ENCODE measurements around the gene SLC2A13. TPM values are rescaled to one million over a fixed set of nuclear protein-coding genes. Genes with fewer than 3 reads are reported as not detected.
"Not testable (repeated sequence)": the region's sequence is repeated elsewhere in the genome, so short reads cannot be mapped to it uniquely, and the experiment has no call there.

Gene SLC2A13
- total RNA-seq, 1 donor from 2014 or later: 5.6 TPM

DNA sequence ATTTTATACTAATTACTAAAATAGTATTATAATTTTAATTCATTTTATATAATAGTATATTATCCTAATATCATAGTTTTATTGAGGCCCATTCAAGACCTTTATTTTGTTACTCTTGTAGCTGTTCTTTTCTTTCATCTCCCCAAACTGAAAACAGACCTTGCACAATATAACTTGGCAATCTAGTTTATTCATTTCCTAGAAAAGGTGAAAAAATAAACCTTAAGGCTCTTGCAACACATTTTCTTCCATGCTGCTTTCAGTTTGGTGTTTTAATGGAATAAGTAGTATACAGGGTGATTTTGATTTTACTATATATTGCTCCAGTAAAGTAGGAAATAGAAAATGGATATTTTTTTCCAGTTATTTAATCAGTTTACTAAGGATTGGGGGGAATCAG lies 174.0 kb downstream of the SLC2A13 start:
- Mint-ChIP-seq H3K4me1 (no peaks in the 10 kb centered on the region), H3K36me3 (ENCODE audit: low read depth) (no peaks in the 10 kb centered on the region), H3K27me3 (ENCODE audit: low read depth) (no peaks in the 10 kb centered on the region), H3K27ac (ENCODE audit: unreplicated experiment) (no peak overlapping the region), H3K4me3 (no peak overlapping the region), H3K9me3 (no peaks in the 10 kb centered on the region)
- TF ChIP-seq, protein P1, sequence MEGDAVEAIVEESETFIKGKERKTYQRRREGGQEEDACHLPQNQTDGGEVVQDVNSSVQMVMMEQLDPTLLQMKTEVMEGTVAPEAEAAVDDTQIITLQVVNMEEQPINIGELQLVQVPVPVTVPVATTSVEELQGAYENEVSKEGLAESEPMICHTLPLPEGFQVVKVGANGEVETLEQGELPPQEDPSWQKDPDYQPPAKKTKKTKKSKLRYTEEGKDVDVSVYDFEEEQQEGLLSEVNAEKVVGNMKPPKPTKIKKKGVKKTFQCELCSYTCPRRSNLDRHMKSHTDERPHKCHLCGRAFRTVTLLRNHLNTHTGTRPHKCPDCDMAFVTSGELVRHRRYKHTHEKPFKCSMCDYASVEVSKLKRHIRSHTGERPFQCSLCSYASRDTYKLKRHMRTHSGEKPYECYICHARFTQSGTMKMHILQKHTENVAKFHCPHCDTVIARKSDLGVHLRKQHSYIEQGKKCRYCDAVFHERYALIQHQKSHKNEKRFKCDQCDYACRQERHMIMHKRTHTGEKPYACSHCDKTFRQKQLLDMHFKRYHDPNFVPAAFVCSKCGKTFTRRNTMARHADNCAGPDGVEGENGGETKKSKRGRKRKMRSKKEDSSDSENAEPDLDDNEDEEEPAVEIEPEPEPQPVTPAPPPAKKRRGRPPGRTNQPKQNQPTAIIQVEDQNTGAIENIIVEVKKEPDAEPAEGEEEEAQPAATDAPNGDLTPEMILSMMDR (conservative IDR thresholded peaks at IDR 0.05): no peak
- DNase-seq (ENCODE audit: low read depth, low spot score): no peak

DNA sequence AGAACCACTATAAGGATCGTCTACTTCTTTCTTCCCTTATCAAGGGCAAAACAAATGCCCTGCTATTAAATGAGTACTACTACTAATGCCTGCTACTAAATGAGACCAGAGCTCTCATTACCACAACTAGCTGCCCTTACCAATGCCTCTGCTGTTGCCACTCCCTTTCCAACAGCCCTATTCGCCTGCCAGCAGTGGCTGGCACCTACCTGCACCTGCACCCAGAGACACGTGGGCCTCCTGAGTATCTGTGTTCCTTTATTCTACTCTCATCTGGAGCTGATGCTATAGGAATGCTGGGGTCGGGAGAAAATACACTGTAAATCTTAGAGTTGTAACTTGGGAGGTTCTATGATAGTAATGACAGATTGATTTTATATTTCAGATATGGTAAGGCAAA lies 174.7 kb downstream of the SLC2A13 start:
- TF ChIP-seq, protein P1 (conservative IDR thresholded peaks at IDR 0.05): no peak
- Mint-ChIP-seq H3K9me3 (no peaks in the 10 kb centered on the region), H3K27ac (ENCODE audit: unreplicated experiment) (no peak overlapping the region), H3K27me3 (ENCODE audit: low read depth) (no peaks in the 10 kb centered on the region), H3K4me1 (no peaks in the 10 kb centered on the region), H3K4me3 (no peak overlapping the region), H3K36me3 (ENCODE audit: low read depth) (no peaks in the 10 kb centered on the region)
- DNase-seq (ENCODE audit: low read depth, low spot score): no peak

DNA sequence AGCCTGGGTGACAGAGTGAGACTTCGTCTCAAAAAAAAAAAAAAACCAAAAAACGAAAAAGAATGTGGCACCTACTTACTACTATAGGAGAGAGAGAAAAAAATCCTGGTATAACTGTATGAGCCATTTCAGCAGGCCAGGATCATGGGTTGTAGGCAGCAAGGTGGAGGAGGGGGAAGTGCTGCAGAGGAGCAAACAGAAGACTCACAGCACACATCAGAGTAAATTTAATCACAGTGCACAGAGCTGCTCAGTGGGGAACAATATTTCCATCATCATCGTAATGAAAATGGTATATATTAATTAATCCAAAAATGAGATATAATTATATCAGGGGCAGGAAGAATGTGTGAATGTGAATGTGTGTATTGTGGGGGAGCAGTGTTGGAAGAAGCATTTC lies 175.8 kb downstream of the SLC2A13 start:
- DNase-seq (ENCODE audit: low read depth, low spot score): no peak
- Mint-ChIP-seq H3K27me3 (ENCODE audit: low read depth) (no peaks in the 10 kb centered on the region), H3K27ac (ENCODE audit: unreplicated experiment) (no peak overlapping the region), H3K4me3 (no peak overlapping the region), H3K9me3 (no peaks in the 10 kb centered on the region), H3K4me1 (no peaks in the 10 kb centered on the region), H3K36me3 (ENCODE audit: low read depth) (no peaks in the 10 kb centered on the region)
- TF ChIP-seq, protein P1 (conservative IDR thresholded peaks at IDR 0.05): no peak

DNA sequence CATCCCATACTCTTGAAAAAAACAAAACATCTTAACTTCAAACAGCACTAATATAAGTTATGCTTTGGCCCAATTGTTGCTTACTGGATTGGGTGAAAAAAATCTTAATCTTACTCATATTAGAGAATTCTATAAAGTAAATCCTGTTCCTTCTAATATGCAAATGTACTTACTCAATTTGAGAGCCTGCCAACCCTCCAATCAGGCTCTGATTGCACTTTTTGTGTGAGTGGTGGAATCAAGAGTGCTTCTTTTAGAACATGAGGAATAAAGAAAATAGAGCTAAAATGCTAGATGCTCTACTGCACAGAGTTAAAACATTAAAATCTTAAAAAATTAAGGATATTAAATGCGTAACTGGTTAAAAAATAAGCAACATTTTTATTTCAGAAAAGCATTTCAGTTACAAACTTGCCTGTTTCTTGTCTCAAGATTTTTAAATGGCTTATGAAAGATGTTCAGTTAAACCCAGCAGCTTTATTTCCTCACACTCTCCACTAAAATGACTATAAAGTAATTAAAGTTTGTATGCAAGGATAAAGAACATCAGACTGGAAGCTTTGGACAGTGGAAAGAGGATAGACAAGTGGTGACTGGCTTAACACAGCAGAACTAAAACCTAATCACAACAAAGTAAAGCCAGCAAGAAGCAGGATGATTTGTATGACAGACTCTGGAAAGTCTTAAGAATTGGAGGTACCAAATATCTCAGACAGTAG lies 177.5 kb downstream of the SLC2A13 start:
- Mint-ChIP-seq H3K36me3 (ENCODE audit: low read depth) (no peaks in the 10 kb centered on the region), H3K9me3 (no peaks in the 10 kb centered on the region), H3K4me1 (peaks cover 4% of the 10 kb centered on the region), H3K27me3 (ENCODE audit: low read depth) (no peaks in the 10 kb centered on the region), H3K4me3 (no peak overlapping the region), H3K27ac (ENCODE audit: unreplicated experiment) (no peak overlapping the region)
- TF ChIP-seq, protein P1 (conservative IDR thresholded peaks at IDR 0.05): no peak
- DNase-seq (ENCODE audit: low read depth, low spot score): no peak

DNA sequence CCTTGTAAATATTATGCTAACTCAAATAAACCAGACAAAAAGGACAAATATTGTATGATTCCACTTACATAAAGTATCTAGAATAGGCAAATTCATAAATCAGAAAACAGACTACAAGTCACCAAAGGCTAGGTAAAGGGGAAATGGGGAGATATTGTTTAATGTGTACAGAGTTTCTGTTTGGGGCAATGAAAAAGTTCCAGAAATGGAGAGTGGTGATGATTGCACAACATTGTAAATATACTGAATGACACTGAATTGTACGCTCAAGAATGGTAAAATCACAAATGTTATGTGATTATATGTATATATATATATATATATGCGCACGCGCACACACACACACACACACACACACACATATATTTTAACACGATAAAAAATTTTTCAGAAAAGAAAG lies 182.5 kb downstream of the SLC2A13 start:
- Mint-ChIP-seq H3K27me3 (ENCODE audit: low read depth) (no peaks in the 10 kb centered on the region), H3K36me3 (ENCODE audit: low read depth) (no peaks in the 10 kb centered on the region), H3K4me1 (peaks cover 14% of the 10 kb centered on the region), H3K4me3 (no peak overlapping the region), H3K9me3 (no peaks in the 10 kb centered on the region), H3K27ac (ENCODE audit: unreplicated experiment) (no peak overlapping the region)
- no peak for DNase-seq (ENCODE audit: low read depth, low spot score)
- TF ChIP-seq, protein P1 (conservative IDR thresholded peaks at IDR 0.05): no peak

DNA sequence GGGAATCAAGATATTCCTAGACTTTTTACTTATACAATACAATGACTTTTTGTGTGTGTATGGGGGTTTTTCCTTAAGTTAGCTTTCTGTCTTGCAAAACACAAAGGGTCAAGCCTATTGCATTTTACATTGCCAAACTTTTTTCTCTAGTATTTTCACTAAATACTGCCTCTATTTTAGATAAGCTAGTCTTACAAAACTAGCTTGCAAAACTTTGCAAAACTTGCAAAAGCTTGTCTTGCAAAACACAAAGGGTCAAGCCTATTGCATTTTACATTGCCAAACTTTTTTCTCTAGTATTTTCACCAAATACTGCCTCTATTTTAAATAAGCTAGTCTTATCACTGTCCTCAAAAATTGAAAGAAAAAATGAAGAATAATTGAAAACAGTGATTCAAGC lies 183.3 kb downstream of the SLC2A13 start:
- H3K27ac Mint-ChIP-seq (ENCODE audit: unreplicated experiment): peak overlapping the region; percentile 81
- not testable (repeated sequence) for H3K4me3 Mint-ChIP-seq

More for the DNA sequence above, 183.3 kb downstream of the SLC2A13 start:
- H3K4me1 Mint-ChIP-seq: peaks cover 19% of the 10 kb centered on the region
- not testable (repeated sequence) for H3K36me3 Mint-ChIP-seq (ENCODE audit: low read depth); H3K9me3 Mint-ChIP-seq; H3K27me3 Mint-ChIP-seq (ENCODE audit: low read depth); DNase-seq (ENCODE audit: low read depth, low spot score)
